ENCODE data around the gene ELOVL7. TPM values are rescaled to one million over a fixed set of nuclear protein-coding genes. Genes with fewer than 3 reads are reported as not detected.

The ELOVL7 gene
- total RNA-seq, 1 experiment from 2014 or later = 2.9 TPM

- DNase-seq (ENCODE audit: low read depth, low spot score) (no peak), ATAC-seq (no peak)
- H3K27ac ChIP-seq (ENCODE audit: low read length) = no peak overlapping the region
- ChIA-PET CTCF (no interaction called here), POLR2A (no interaction called here)
- no TSS peak for BruUV-seq (replicated peaks)
- in situ Hi-C loops (cut with HindIII; ENCODE audit: low pct_unique_long_range_greater_than_20kb, low sequenced_read_pairs) (no loop called here), intact Hi-C loops (cut with micrococcal nuclease; ENCODE audit: unreplicated experiment) (no loop called here)
- H3K27me3 ChIP-seq (ENCODE audit: control insufficient read depth, insufficient read depth, low read length) = no peaks in the 10 kb centered on the region
- H3K36me3 ChIP-seq (ENCODE audit: control insufficient read depth, insufficient read depth, low read length) = no peaks in the 10 kb centered on the region
- H3K9me3 ChIP-seq (ENCODE audit: control insufficient read depth, insufficient read depth, low read depth, low read length) = no peaks in the 10 kb centered on the region
- H3K4me3 ChIP-seq (ENCODE audit: low read depth in 2 of 2, low read length in 2 of 2) = no peak overlapping the region
- no peaks in the 10 kb centered on the region for H3K4me1 ChIP-seq (ENCODE audit: control insufficient read depth, insufficient read depth, low read length)
- TF ChIP-seq SIN3A (IDR thresholded peaks at IDR 0.05; ENCODE audit: borderline replicate concordance, insufficient read depth, low read depth, low read length) = no peak
- TF ChIP-seq CTCF (IDR thresholded peaks at IDR 0.05) = no peak
- TF ChIP-seq TCF7L2 (IDR thresholded peaks at IDR 0.05; ENCODE audit: low read depth, low read length) = no peak
Observed at GRCh38 chr5:60765019-60765709, 78.9 kb downstream of the ELOVL7 start.

- ChIA-PET CTCF (interaction anchor here (0.7 kb wide), 1 partner anchor 1224 kb away, joined by 10 read pairs; no protein-coding TSS in a partner anchor), POLR2A (no interaction called here)
- no peaks in the 10 kb centered on the region for H3K4me1 ChIP-seq (ENCODE audit: control insufficient read depth, insufficient read depth, low read length)
- H3K27ac ChIP-seq (ENCODE audit: low read length) = no peak overlapping the region
- in situ Hi-C loops (cut with HindIII; ENCODE audit: low pct_unique_long_range_greater_than_20kb, low sequenced_read_pairs) (no loop called here), intact Hi-C loops (cut with micrococcal nuclease; ENCODE audit: unreplicated experiment) (no loop called here)
- H3K4me3 ChIP-seq (ENCODE audit: low read depth in 2 of 2, low read length in 2 of 2) = no peak overlapping the region
- DNase-seq (ENCODE audit: low read depth, low spot score) = no peak
- ATAC-seq = no peak
- H3K27me3 ChIP-seq (ENCODE audit: control insufficient read depth, insufficient read depth, low read length) = peaks cover 3% of the 10 kb centered on the region; the same call in 1 of the 2 replicates
- no TSS peak for BruUV-seq (replicated peaks)
- no peaks in the 10 kb centered on the region for H3K36me3 ChIP-seq (ENCODE audit: control insufficient read depth, insufficient read depth, low read length)
- TF ChIP-seq POLR2AphosphoS5 (IDR thresholded peaks at IDR 0.05; ENCODE audit: low read depth, low read length) (no peak), SIN3A (IDR thresholded peaks at IDR 0.05; ENCODE audit: borderline replicate concordance, insufficient read depth, low read depth, low read length) (no peak), TCF7L2 (IDR thresholded peaks at IDR 0.05; ENCODE audit: low read depth, low read length) (no peak), CTCF (IDR thresholded peaks at IDR 0.05) (no peak)
- H3K9me3 ChIP-seq (ENCODE audit: control insufficient read depth, insufficient read depth, low read depth, low read length) = no peaks in the 10 kb centered on the region
Observed at GRCh38 chr5:60763061-60763460, 81.0 kb downstream of the ELOVL7 start.

GRCh38 chr5:60754495-60754894, 89.6 kb downstream of the ELOVL7 start:
- CTCF ChIA-PET = no interaction called here
- BruUV-seq (replicated peaks) = no TSS peak
- intact Hi-C loops (cut with micrococcal nuclease; ENCODE audit: unreplicated experiment) = no loop called here
- ATAC-seq = no peak
- DNase-seq (ENCODE audit: low read depth, low spot score) = no peak
- Histone ChIP-seq H3K36me3 (ENCODE audit: control insufficient read depth, insufficient read depth, low read length) (no peaks in the 10 kb centered on the region), H3K9me3 (ENCODE audit: control insufficient read depth, insufficient read depth, low read depth, low read length) (no peaks in the 10 kb centered on the region), H3K4me1 (ENCODE audit: control insufficient read depth, insufficient read depth, low read length) (no peaks in the 10 kb centered on the region), H3K27me3 (ENCODE audit: control insufficient read depth, insufficient read depth, low read length) (peaks cover 12% of the 10 kb centered on the region), H3K4me3 (ENCODE audit: low read depth in 2 of 2, low read length in 2 of 2) (no peak overlapping the region), H3K27ac (ENCODE audit: low read length) (no peak overlapping the region)
- POLR2A ChIA-PET = no interaction called here
- in situ Hi-C loops (cut with HindIII; ENCODE audit: low pct_unique_long_range_greater_than_20kb, low sequenced_read_pairs) = no loop called here
- TF ChIP-seq REST (IDR thresholded peaks at IDR 0.05; ENCODE audit: insufficient read depth in 1 of 2, low read depth in 2 of 2, low read length in 1 of 2) (no peak), SIN3A (IDR thresholded peaks at IDR 0.05; ENCODE audit: borderline replicate concordance, insufficient read depth, low read depth, low read length) (no peak), CTCF (IDR thresholded peaks at IDR 0.05) (no peak), POLR2AphosphoS5 (IDR thresholded peaks at IDR 0.05; ENCODE audit: low read depth, low read length) (no peak), TCF7L2 (IDR thresholded peaks at IDR 0.05; ENCODE audit: low read depth, low read length) (no peak)
